GM19043 (cell line): Measurements from ENCODE around the gene NME3.

ENCODE experiments used
- ATAC-seq: cut with Tn5 transposase; IDR thresholded peaks from one replicate; pipeline ENCODE4 v1.9.1; 2021; ENCODE audit warnings: low read depth; ENCODE audit not compliant: unreplicated experiment

The NME3 gene

GRCh38 chr16:1731073-1731472 lies 40.3 kb downstream of the NME3 start:
- no peak for ATAC-seq

GRCh38 chr16:1729445-1729844 lies 41.9 kb downstream of the NME3 start:
- no peak for ATAC-seq

GRCh38 chr16:1729026-1729425 lies 42.3 kb downstream of the NME3 start:
- no peak for ATAC-seq

- ATAC-seq, result no peak
Observed at GRCh38 chr16:1727651-1728624, 43.4 kb downstream of the NME3 start.

GRCh38 chr16:1726661-1727502 lies 44.5 kb downstream of the NME3 start:
- no peak for ATAC-seq

- ATAC-seq, result no peak
Observed at GRCh38 chr16:1724491-1724890, 46.9 kb downstream of the NME3 start.

GRCh38 chr16:1723450-1724147 lies 47.7 kb downstream of the NME3 start:
- no peak for ATAC-seq

- no peak for ATAC-seq
Observed at GRCh38 chr16:1721372-1721771, 50.0 kb downstream of the NME3 start.
